ENCODE results near the gene SLC46A2. TPM values are rescaled to one million over a fixed set of nuclear protein-coding genes. Genes with fewer than 3 reads are reported as not detected.

SLC46A2 gene
- total and polyA plus RNA-seq, 2 of the 13 experiments (the other 11 are each of a cell fraction or from before 2014, with no cell fraction given): not detected

DNA sequence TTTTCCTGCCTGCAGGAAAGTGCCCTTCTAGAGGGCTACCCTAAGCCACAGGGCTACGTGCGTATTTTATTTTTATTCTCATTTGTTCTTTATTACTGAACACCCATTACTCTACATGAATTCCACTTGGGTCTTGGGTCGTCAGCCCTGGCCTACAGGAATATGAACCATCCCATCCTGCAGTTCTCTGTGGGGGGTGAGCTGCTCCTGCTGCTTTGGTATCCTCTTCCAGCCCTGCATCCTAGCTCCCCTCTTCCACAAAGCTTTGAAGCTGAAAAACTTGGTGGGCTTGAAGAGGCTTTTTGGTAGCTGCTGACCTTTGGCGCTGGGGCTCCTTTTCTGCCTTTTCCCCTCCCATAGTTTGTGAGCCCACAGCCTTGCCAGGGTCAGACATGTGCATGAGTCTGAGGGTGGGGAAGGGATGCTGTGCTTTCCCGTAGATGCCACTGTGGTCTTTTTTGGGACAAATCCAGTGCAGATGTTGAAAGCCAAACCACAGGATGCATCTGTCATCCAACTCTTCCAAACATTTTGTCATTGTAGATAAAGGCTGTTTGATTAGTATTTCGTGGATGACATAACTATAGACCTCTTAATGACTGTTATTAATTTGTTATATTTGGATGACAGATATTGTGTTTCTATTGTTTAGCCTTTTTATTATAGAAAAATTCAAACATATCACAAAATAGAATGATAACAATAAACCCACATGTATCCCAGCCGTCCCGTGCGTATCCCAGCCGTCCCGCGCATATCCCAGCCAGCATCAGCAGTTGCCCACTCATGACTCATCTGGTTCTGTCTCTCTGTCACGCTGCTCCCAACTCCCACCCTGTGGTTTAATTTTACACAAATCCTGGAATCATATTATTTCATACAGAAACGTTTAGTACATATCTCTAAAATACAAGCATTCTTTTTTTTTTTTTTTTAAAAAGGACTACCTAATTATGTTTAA is 43.9 kb downstream of the SLC46A2 start (continued):
- TF ChIP-seq ZNF318 (CRISPR knock-in tag; IDR thresholded peaks at IDR 0.05) (no peak), ZNF274 (CRISPR knock-in tag; IDR thresholded peaks at IDR 0.05) (no peak)
